ENCODE results near the gene RNF220.

- TF ChIP-seq CTCF (IDR thresholded peaks at IDR 0.05; ENCODE audit: poor library complexity) (no peak), EZH2 (IDR thresholded peaks at IDR 0.05; ENCODE audit: borderline replicate concordance) (no peak), EZH2phosphoT487 (IDR thresholded peaks at IDR 0.05; ENCODE audit: low read depth, severe bottlenecking, unreplicated experiment) (no peak)
Measured at GRCh38 chr1:44483089-44483874, 78.2 kb downstream of the RNF220 start.
